GM19099 (cell line): ENCODE data around the gene PTTG1IP.

Experiments
- POLR2A ChIP-seq: IDR thresholded peaks from 3 replicates; pipeline ENCODE4 v1.6.1; 2011; ENCODE audit warnings: low read depth; ENCODE audit not compliant: insufficient read length; ENCODE audit errors: extremely low read depth

PTTG1IP gene

DNA sequence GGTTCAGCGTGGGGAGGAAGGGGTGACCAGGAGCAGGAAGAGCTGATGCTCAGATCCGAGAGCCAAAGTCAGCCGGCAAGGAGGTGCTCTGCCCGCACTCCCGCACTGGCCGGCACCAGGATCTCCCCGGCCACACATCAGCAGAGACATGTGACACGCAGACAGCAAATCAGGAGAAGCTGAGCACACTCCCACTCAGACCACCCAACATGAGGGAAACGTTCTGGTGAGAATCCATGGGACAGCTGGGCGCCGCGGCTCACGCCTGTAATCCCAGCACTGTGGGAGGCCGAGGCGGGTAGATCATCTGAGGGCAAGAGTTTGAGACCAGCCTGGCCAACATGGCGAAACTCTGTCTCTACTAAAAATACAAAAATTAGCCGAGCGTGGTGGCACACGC lies 18.6 kb upstream of the PTTG1IP start:
- TF ChIP-seq POLR2A, result no peak

DNA sequence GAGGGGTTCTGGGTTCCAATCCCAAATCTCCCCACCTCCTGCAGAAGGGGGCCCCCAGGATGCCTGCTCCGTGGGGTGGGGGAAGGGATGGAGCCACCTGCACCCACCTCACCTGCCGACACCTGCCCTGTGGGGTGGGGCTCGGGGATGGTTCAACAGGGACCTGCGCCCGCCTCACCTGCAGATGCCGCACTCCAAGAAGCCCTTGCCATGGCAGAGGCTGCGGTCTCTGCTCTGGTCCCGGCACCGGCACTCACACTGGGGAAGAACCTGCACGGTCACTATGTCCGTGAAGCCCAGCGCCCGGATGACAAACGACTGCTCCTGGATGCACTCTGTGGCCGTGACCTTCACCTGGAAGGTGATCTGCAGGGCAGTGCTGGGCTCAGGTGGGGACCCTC lies 18.1 kb upstream of the PTTG1IP start:
- TF ChIP-seq POLR2A, result no peak

DNA sequence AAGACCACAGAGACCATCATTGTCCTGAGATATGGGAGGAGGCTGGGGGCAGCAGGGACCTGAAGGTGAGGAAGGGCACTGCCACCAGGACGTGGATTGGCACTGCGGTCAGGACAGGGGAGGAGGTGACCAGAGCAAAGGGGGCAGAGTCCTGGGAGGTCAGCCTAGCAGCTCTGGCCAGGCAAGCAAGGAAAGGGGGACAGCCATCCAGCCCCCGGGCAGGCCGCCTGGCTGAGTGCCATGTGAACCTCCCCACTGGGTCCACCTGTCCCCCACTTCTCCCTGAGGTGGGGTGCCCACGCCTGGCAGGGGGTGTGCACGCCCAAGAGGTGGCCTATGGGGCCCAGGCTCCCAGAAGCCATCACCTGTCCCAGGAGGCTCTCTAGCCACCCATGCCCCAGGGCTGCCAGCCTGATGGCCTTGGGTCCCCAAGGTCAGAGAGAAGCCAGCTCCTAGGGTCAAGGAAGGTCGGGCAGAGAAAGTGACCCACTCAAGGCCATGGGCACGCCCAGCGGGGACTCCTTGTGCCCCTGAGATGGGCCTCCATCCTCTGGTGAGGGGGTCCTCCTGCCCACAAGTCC lies 17.6 kb upstream of the PTTG1IP start:
- TF ChIP-seq POLR2A, result no peak

DNA sequence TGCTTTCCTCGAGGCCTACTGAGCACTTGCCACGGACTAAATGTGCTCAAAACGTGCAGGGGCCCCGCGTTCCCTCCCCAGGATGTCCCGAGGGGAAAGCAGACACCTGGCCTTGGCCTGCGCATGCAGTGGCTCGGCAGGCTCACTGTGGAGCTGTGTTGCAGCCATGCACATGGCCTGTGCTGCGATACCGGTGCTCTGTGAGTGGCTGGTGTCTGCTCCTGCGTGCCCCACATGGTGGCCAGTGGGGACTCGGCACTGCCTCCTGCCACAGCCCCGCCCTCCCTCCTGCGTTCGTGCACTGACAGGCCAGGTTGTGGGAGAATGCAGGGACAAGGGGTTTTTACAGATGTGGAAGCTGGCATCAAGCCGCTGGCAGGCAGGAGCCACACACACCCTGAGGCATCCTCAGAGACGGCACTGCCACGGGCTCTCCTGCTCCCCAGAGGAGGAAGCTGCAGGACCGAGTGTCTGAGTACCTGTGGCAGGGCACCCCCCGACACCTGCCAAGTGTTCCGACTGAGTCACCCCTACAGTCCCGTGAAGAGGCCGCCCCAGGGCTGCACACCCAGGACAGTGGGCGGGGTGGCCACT lies 16.9 kb upstream of the PTTG1IP start:
- peak; percentile 23 for TF ChIP-seq POLR2A

DNA sequence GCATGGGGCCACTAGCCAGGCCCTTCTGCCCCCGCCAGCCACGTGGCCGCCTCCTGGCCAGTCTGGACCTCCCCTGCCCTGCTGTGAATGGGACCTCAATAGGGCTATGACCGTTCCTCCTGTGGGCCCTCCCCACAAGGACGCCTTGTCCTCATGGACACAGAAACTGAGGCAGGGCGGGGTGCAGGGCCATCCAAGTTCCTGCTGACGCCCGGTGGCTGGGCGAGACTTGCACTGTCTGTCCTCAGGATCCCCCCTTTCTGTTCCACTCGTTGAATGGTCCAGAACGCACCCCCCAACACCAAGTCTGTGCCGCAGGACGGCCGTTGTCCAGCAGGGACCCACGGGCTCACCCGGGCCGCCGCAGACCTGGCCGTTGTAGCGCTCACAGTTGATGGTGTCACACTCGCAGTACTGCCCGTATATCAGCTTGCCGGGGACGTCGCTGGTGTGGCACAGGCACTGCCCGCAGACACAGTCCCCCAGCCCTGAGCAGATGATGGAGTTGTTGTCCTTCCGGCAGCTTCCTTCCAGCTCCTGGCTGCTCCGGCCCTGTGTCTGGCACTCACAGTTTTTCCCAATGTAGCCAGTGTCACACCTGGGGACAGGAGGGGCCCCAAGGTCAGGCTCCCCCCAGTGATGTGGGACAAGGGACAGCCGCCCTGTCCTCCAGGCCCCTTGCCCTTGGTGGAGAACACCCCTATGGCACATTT lies 16.3 kb upstream of the PTTG1IP start:
- no peak for TF ChIP-seq POLR2A

DNA sequence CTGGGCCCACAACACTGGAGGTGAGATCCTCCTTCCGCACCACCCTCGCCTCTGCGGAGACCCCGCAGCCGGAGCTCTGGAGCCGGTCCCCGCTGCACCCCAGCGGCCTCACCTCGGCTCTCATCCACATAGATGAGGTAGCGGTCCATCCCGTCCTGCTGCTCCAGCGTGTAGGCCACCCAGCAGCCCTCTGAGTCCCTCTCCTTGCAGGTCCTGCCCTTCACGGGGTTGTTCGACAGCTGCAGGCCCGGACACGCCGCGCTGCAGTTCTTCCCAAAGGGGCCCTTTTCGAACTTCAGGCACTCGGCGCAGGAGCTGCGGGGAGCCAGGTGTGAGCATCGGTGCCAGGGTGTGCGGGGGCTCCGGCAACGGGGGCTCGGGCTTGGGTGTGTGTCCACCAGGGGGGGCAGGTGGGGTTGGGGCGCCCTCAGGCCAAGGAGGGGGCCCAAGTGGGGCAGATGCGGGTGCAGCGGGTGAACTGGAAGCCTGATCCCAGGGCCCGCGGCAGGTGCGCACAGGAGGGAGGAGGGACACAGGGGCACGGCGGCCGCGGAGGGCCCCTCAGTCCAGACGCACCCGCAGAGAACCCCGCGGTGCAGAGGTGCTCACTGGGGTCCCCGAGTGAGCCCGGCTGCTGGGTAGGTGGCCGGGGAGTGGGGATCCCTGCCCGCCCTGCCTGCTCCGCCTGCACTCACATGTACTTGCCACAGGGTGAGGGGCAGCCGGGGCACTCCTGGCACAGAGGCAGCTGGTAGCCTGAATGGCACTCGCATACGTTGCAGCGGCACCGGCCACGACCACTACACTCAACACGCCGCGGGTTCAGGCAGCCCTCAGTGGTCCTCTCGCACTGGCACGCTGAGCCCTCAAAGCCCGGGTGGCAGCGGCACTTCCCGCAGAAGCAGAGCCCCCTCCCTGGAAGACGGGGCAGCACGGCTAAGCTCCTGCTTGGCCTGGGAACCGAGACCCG lies 15.4 kb upstream of the PTTG1IP start:
- peak; percentile 25 for TF ChIP-seq POLR2A

DNA sequence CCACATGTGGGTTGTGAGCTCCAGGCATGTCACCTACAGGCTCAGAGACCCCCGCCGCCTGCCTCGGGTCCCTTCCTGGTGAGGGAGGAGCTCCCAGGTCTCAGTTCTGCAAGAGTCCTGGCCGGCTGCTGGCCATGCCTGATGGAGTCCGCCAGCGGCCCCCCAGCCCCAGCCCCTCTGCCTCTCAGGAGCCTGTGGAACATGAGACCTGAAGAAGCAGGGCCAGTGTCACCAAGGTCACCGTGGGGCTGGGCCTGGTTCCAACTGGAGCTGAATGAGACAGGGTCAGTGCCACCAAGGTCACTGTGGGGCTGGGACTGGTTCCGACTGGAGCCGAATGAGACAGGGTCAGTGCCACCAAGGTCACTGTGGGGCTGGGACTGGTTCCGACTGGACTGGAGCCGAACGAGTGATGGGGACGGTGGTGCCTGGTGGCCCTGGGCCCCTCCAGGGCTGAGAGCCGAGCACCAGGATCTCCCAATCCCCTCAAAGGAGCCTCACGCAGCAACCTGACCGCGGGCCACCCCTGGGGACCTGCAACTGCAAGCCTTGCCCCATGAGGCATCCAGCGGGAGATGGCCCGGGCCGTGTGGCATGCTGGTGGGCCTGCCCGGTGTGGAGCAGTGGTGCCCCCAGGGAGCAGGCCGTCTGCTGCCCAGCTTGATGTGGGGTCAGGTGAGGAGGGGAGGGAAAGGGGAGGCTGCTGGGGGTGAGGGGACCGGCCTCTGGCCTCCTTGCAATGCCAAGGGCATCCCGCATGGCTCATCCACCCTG lies 14.5 kb upstream of the PTTG1IP start:
- TF ChIP-seq POLR2A, result no peak

DNA sequence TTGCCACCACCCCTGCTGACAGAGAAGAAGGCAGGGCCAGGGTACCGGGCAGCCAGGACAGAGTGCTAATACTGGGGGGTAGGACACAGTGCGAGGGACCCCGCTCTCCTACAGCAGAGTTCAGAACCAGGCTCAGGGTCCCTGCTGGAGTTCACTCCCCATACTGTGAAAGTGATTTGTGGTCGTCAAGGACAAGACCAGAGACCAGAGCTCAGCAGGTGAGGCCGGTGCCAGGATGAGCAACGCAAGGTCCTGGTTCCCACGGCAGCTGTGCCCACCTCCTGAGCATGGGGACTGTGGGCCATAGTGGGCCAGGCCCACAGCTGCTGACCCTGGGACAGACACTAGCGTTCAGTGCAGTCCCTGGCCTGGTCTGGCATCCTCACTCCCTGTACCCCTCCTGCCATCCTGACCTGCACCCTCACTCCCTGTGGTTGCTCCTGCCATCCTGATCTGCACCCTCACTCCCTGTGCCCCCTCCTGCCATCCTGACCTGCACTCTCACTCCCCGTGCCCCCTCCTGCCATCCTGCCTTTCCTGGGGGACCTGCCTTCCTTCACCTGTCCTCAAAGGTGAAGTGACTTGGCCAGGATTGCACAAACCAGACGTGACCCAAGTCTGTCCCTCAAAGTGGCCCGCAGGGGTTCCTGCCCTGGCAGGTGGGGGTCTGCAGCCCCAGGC lies 13.8 kb upstream of the PTTG1IP start:
- TF ChIP-seq POLR2A, result no peak

DNA sequence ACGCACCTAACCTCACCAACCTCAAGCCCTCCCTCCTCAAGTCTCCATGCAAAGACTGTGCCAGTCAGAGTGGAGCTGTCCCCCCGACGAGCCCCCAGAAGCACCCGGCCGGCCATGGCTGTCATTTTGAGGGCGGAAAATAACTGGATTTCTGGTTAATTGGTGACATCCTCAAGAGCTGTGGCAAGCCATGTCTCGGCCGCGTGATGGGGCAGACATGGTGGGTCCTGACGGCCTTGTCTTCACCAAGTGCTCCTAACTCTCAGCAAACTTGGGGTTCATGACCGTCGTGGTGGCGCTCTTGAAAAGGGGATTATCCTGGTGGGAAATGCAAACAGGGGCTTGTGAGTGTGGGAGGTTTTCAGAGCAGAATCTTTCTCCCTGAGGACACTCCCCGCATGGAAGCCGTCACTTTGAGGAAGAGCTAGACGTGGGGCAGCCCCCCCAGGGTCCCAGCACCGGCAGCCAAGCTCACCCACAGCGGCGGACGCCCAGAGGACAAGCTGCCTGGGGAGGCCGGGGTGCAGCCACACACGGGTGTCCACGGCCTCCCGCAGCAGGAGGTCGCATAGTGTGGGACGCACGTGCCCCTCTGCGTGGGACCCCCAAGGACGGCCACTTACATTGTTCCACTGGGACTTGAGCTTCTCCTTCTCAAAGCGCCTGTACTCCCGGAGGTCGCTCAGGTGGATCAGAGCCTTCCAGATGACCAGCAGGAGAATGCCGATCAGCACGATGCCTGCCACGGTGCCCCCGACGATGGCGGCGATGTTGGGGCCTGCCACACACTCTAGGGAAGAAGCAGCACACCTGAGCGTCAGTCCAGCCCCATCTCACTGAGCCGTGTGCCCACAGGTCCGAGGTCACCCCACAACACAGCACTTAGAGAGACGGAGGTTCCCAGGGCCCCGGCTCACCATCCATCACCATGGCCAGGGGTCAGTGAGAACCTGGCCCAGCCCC lies 12.9 kb upstream of the PTTG1IP start:
- no peak for TF ChIP-seq POLR2A

DNA sequence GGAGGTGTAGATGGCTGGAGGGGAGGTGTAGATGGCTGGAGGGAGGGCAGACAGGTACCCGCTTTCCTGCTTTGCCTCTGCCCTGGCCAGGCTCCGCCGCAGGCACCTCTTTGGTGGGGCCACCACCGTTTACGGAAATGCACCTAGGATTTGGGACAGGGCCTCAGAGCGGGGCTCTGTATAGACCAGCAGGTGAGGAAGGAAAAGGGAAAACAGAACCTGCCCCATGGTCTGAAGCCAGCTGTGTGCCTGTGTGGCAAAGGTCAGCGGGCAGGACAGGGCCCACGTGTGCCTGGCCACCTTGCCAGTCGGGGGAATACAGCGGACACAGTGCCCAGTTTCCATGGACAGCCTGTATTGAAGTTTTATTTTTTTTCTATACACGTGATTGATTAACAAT lies 12.1 kb upstream of the PTTG1IP start:
- TF ChIP-seq POLR2A, result no peak

DNA sequence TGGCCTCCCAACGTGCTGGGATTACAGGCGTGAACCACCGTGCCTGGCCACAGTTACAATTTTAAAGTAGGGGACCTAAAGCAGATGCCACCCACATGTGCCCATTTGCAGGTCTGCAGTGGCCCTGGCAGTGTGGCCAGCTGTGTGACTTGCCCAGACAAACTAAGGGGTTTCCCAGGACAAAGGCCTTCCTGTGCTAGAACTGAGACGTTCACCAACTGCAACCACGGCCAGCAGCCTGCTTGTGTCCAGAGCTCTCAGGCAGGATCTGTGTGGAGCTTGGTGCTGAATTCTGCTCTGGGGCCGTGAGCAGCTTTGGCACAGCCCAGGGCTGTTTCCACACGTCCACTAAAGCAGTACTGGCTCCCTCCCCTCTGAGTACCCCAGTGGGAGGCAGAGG lies 10.6 kb upstream of the PTTG1IP start:
- TF ChIP-seq POLR2A, result no peak

DNA sequence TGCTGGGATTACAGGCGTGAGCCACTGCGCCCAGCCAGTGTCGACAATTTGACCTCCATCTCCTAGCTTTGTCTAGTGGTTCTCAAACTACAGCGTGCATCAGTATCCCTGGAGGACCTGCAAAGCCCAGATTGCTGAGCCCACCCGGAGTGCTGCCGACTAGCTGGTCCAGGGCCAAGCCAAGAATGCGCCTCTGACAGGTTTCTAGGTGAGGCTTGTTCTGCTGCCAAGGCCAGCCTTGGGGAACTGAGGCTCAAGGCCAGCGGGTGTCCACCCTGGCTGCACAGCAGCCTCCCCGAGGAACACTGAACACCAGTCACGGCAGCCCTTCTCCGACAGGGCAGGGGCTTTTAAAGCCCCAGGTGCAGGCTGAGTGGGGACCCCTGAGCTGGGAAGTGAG lies 9.8 kb upstream of the PTTG1IP start:
- no peak for TF ChIP-seq POLR2A
